GM21576 (cell line): ENCODE results near the gene ZNF568.

Source experiments
- ATAC-seq: cut with Tn5 transposase; IDR thresholded peaks from one replicate; pipeline ENCODE4 v1.9.1; 2021; ENCODE audit warnings: mild to moderate bottlenecking, moderate library complexity; ENCODE audit not compliant: unreplicated experiment

Gene ZNF568

GRCh38 chr19:36915992-36916830 lies at the start of gene ZNF568, which contains the start of gene ZNF829:
Gene ZNF568 (plus strand): TSS chr19:36916332. CDS start chr19:36922771, 6,439 bp downstream.
Gene ZNF829 (minus strand): TSS chr19:36916291. CDS start chr19:36915167, 1,124 bp downstream.
- peak; percentile 87 for ATAC-seq

GRCh38 chr19:36876993-36877938 lies 38.9 kb upstream of the ZNF568 start:
- ATAC-seq, result no peak

- ATAC-seq, result no peak
These were observed 24.3 kb upstream of the ZNF568 start for GRCh38 chr19:36891768-36892357.

GRCh38 chr19:36894849-36895383 lies 21.2 kb upstream of the ZNF568 start:
- no peak for ATAC-seq

GRCh38 chr19:36898422-36898821 lies 17.7 kb upstream of the ZNF568 start:
- ATAC-seq, result no peak

- no peak for ATAC-seq
These were observed 859 bp downstream of the ZNF568 start for GRCh38 chr19:36916991-36917390.

GRCh38 chr19:36918090-36918489 lies 2.0 kb downstream of the ZNF568 start:
- ATAC-seq, result no peak

GRCh38 chr19:36931684-36932083 lies 15.6 kb downstream of the ZNF568 start:
- no peak for ATAC-seq

GRCh38 chr19:36939153-36939552 lies 23.0 kb downstream of the ZNF568 start:
- no peak for ATAC-seq

- no peak for ATAC-seq
These were observed 34.4 kb downstream of the ZNF568 start for GRCh38 chr19:36950335-36951119.

GRCh38 chr19:36962346-36962745 lies 46.2 kb downstream of the ZNF568 start:
- ATAC-seq, result no peak

- ATAC-seq, result no peak
These were observed 47.1 kb downstream of the ZNF568 start for GRCh38 chr19:36963280-36963679.

GRCh38 chr19:36972571-36972970 lies 56.4 kb downstream of the ZNF568 start:
- ATAC-seq, result no peak

GRCh38 chr19:36973021-36973843 lies 57.1 kb downstream of the ZNF568 start:
- ATAC-seq, result peak; percentile 78

- no peak for ATAC-seq
These were observed 57.7 kb downstream of the ZNF568 start for GRCh38 chr19:36973844-36974195.

- no peak for ATAC-seq
These were observed 70.0 kb downstream of the ZNF568 start for GRCh38 chr19:36986131-36986530.

GRCh38 chr19:36986601-36987000 lies 70.5 kb downstream of the ZNF568 start:
- no peak for ATAC-seq

- no peak for ATAC-seq
These were observed 71.0 kb downstream of the ZNF568 start for GRCh38 chr19:36987091-36987490.

- no peak for ATAC-seq
These were observed 81.2 kb downstream of the ZNF568 start for GRCh38 chr19:36997152-36997842.
